Stimulated activated CD4-positive, alpha-beta T cell treated with anti-CD3 and anti-CD28 coated beads, Interleukin-4, amount 100 ng/mL, for 4 hours (primary cell): ENCODE measurements around the gene CEP170B.
A peak's percentile ranks its signal among the peaks of the same experiment; 100 is the strongest.
"Not testable (repeated sequence)": the region's sequence is repeated elsewhere in the genome, so short reads cannot be mapped to it uniquely, and the experiment has no call there.

Source experiments
- DNase-seq, 2 experiments: peaks; one replicate each; pipeline ENCODE4 v3.0.0-alpha.2; 2020

CEP170B gene

GRCh38 chr14:104865081-104865630 is at the start of gene CEP170B:
CEP170B (plus strand) TSS chr14:104865268; CDS start chr14:104868451, 3,183 bp downstream.
- peak; percentile 31 to 54 for DNase-seq

- no peak for DNase-seq
Measured at GRCh38 chr14:104816616-104816884, 48.5 kb upstream of the CEP170B start.

GRCh38 chr14:104817930-104818713 is 46.9 kb upstream of the CEP170B start:
- DNase-seq = no peak

- DNase-seq = no peak
Measured at GRCh38 chr14:104818714-104819161, 46.3 kb upstream of the CEP170B start.

- DNase-seq = no peak
Measured at GRCh38 chr14:104819361-104819781, 45.7 kb upstream of the CEP170B start.

- DNase-seq = no peak
Measured at GRCh38 chr14:104820669-104821228, 44.3 kb upstream of the CEP170B start.

GRCh38 chr14:104821229-104821945 is 43.7 kb upstream of the CEP170B start:
- DNase-seq = no peak

- no peak for DNase-seq
Measured at GRCh38 chr14:104821971-104822608, 43.0 kb upstream of the CEP170B start.

- no peak for DNase-seq
Measured at GRCh38 chr14:104822821-104823615, 42.0 kb upstream of the CEP170B start.

- DNase-seq = no peak
Measured at GRCh38 chr14:104824353-104824997, 40.6 kb upstream of the CEP170B start.

GRCh38 chr14:104826189-104826860 is 38.7 kb upstream of the CEP170B start:
- DNase-seq = peak; percentile 87 to 98

GRCh38 chr14:104826861-104827176 is 38.2 kb upstream of the CEP170B start:
- DNase-seq = no peak

- DNase-seq = peak; percentile 42 to 47
Measured at GRCh38 chr14:104827177-104828055, 37.7 kb upstream of the CEP170B start.

- DNase-seq = no peak
Measured at GRCh38 chr14:104830781-104831180, 34.3 kb upstream of the CEP170B start.

- DNase-seq = not testable (repeated sequence)
Measured at GRCh38 chr14:104836171-104836935, 28.7 kb upstream of the CEP170B start.

- DNase-seq = no peak
Measured at GRCh38 chr14:104841730-104842129, 23.3 kb upstream of the CEP170B start.

GRCh38 chr14:104843006-104843405 is 22.1 kb upstream of the CEP170B start:
- DNase-seq = no peak

GRCh38 chr14:104843442-104844305 is 21.4 kb upstream of the CEP170B start:
- no peak for DNase-seq
